H1 (cell line): ENCODE measurements around the gene DNAJC7. TPM values are rescaled to one million over a fixed set of nuclear protein-coding genes. Genes with fewer than 3 reads are reported as not detected.

Experiments used
- BRCA1 ChIP-seq: IDR thresholded peaks from 2 replicates; pipeline ENCODE4 v1.6.1; 2012; ENCODE audit warnings: low read depth, low read length, improper control_type of control experiment
- CTBP2 ChIP-seq: IDR thresholded peaks from 2 replicates; pipeline ENCODE4 v1.7.0; 2011; ENCODE audit warnings: borderline replicate concordance, mild to moderate bottlenecking, moderate library complexity, mixed read lengths, low read length; ENCODE audit not compliant: insufficient read depth, insufficient read length
- GABPA ChIP-seq: IDR thresholded peaks from 2 replicates; pipeline ENCODE4 v1.6.1; 2011; ENCODE audit warnings: mild to moderate bottlenecking, low read length, moderate library complexity, borderline replicate concordance; ENCODE audit not compliant: insufficient read depth
- polyA plus RNA-seq, 7 experiments: library from polyadenylated mRNA; depleted of rRNA in 3 of 7; stranded (reverse) in 5 of 7; unstranded in 2 of 7; fragments of >200 nt in 5 of 7; fragments of 200-250 nt in 2 of 7; gene quantifications; 1 replicate in 5 of 7; 2 replicates in 1 of 7; 4 replicates in 1 of 7; pipeline versions ENCODE4 v1.2.1 to v1.2.3, GENCODE V29; 2011 to 2013; ENCODE audit warnings: missing spikeins in 2 of 7, mixed read lengths in 2 of 7
- total RNA-seq: library from RNA; stranded (reverse); fragmentation: NEBNext Ultra II Directional; extraction: Animal tissue kit (Norgen Biotek cat#: 25700); gene quantifications from 2 replicates; pipeline ENCODE4 v1.2.1, GENCODE V29; 2021

The DNAJC7 gene
- total and polyA plus RNA-seq, 2 of the 8 experiments (the other 6 are each of a cell fraction or from before 2014, with no cell fraction given): 31.0 to 148 TPM

GRCh38 chr17:42039794-42040763 is 22.8 kb upstream of the DNAJC7 start (continued):
- TF ChIP-seq CTBP2 (no peak), GABPA (no peak), BRCA1 (no peak)
